HG03103 (cell line): Measurements from ENCODE around the gene PSME3.
"Not testable (repeated sequence)": the region's sequence is repeated elsewhere in the genome, so short reads cannot be mapped to it uniquely, and the experiment has no call there.

ENCODE experiments used
- ATAC-seq: cut with Tn5 transposase; IDR thresholded peaks from one replicate; pipeline ENCODE4 v1.9.1; 2021; ENCODE audit warnings: low read depth; ENCODE audit not compliant: unreplicated experiment

PSME3 gene

GRCh38 chr17:42849031-42849430 is 15.8 kb downstream of the PSME3 start:
- ATAC-seq, result no peak

GRCh38 chr17:42849451-42850181 is 16.4 kb downstream of the PSME3 start:
- ATAC-seq, result no peak

GRCh38 chr17:42850954-42851353 is 17.8 kb downstream of the PSME3 start, which contains the start of gene AOC3:
Gene AOC3, plus strand, starts transcription at chr17:42851199. Its CDS starts 145 bp downstream, at chr17:42851344.
- ATAC-seq, result no peak

- not testable (repeated sequence) for ATAC-seq
These were observed 18.4 kb downstream of the PSME3 start for GRCh38 chr17:42851371-42852240.

GRCh38 chr17:42852351-42852750 is 19.2 kb downstream of the PSME3 start:
- no peak for ATAC-seq

- no peak for ATAC-seq
These were observed 19.8 kb downstream of the PSME3 start for GRCh38 chr17:42853004-42853403.

- no peak for ATAC-seq
These were observed 20.4 kb downstream of the PSME3 start for GRCh38 chr17:42853597-42853967.

- no peak for ATAC-seq
These were observed 21.0 kb downstream of the PSME3 start for GRCh38 chr17:42853968-42854790.

- no peak for ATAC-seq
These were observed 21.9 kb downstream of the PSME3 start for GRCh38 chr17:42855048-42855596.

GRCh38 chr17:42856093-42856492 is 22.9 kb downstream of the PSME3 start:
- not testable (repeated sequence) for ATAC-seq

GRCh38 chr17:42856516-42856915 is 23.3 kb downstream of the PSME3 start:
- ATAC-seq, result not testable (repeated sequence)

- no peak for ATAC-seq
These were observed 24.2 kb downstream of the PSME3 start for GRCh38 chr17:42857389-42857788.

- no peak for ATAC-seq
These were observed 32.5 kb downstream of the PSME3 start for GRCh38 chr17:42865638-42866094.

- ATAC-seq, result no peak
These were observed 33.0 kb downstream of the PSME3 start for GRCh38 chr17:42866216-42866615.

- ATAC-seq, result no peak
These were observed 33.7 kb downstream of the PSME3 start for GRCh38 chr17:42866631-42867575.

- ATAC-seq, result not testable (repeated sequence)
These were observed 34.6 kb downstream of the PSME3 start for GRCh38 chr17:42867694-42868261.

GRCh38 chr17:42868338-42868737 is 35.1 kb downstream of the PSME3 start:
- no peak for ATAC-seq

GRCh38 chr17:42871647-42872046 is 38.5 kb downstream of the PSME3 start:
- ATAC-seq, result no peak
